ENCODE measurements around the gene DDX39B.

Gene DDX39B

GRCh38 chr6:31574106-31575061 lies 32.6 kb upstream of the DDX39B start:
- Histone ChIP-seq H3K9me3 (ENCODE audit: control insufficient read depth, insufficient read depth, low read length) (no peaks in the 10 kb centered on the region), H3K79me2 (ENCODE audit: control insufficient read depth, low read length) (no peaks in the 10 kb centered on the region), H3K4me3 (ENCODE audit: low read length) (no peak overlapping the region), H3K9me2 (replicated peaks; ENCODE audit: control insufficient read depth, low read length) (no peaks in the 10 kb centered on the region), H3K27me3 (ENCODE audit: control insufficient read depth, low read length) (peaks cover 76% of the 10 kb centered on the region), H4K20me1 (ENCODE audit: control insufficient read depth, insufficient read depth, low read depth, low read length) (no peaks in the 10 kb centered on the region), H3K4me1 (ENCODE audit: control insufficient read depth, low read length) (peaks cover 65% of the 10 kb centered on the region), H3K4me2 (ENCODE audit: low read length) (0 out of 2 replicates have a peak overlapping the region, but pooled peaks have one; percentile 21), H3K36me3 (ENCODE audit: control insufficient read depth, low read length) (no peaks in the 10 kb centered on the region), H3F3A (ENCODE audit: control insufficient read depth, insufficient read depth) (peaks cover 14% of the 10 kb centered on the region), H3K27ac (ENCODE audit: low read depth, low read length) (no peak overlapping the region)
- TF ChIP-seq EZH2phosphoT487 (IDR thresholded peaks at IDR 0.05; ENCODE audit: borderline replicate concordance, low read length) (no peak), CTCF (IDR thresholded peaks at IDR 0.05; ENCODE audit: low read depth, low read length, poor library complexity, severe bottlenecking) (no peak)

- no peak overlapping the region for H3K27ac ChIP-seq (ENCODE audit: low read depth, low read length)
- TF ChIP-seq EZH2phosphoT487 (IDR thresholded peaks at IDR 0.05; ENCODE audit: borderline replicate concordance, low read length) (no peak), CTCF (IDR thresholded peaks at IDR 0.05; ENCODE audit: low read depth, low read length, poor library complexity, severe bottlenecking) (no peak)
- no peak overlapping the region for H3K4me2 ChIP-seq (ENCODE audit: low read length)
- peaks cover 74% of the 10 kb centered on the region for H3K4me1 ChIP-seq (ENCODE audit: control insufficient read depth, low read length)
- no peaks in the 10 kb centered on the region for H3K36me3 ChIP-seq (ENCODE audit: control insufficient read depth, low read length)
- H3K9me2 ChIP-seq (replicated peaks; ENCODE audit: control insufficient read depth, low read length), result no peaks in the 10 kb centered on the region
- no peaks in the 10 kb centered on the region for H3K9me3 ChIP-seq (ENCODE audit: control insufficient read depth, insufficient read depth, low read length)
- H4K20me1 ChIP-seq (ENCODE audit: control insufficient read depth, insufficient read depth, low read depth, low read length), result no peaks in the 10 kb centered on the region
- peaks cover 14% of the 10 kb centered on the region for H3F3A ChIP-seq (ENCODE audit: control insufficient read depth, insufficient read depth)
- H3K4me3 ChIP-seq (ENCODE audit: low read length), result no peak overlapping the region
- no peaks in the 10 kb centered on the region for H3K79me2 ChIP-seq (ENCODE audit: control insufficient read depth, low read length)
- peaks cover 76% of the 10 kb centered on the region for H3K27me3 ChIP-seq (ENCODE audit: control insufficient read depth, low read length)
These were observed 31.7 kb upstream of the DDX39B start for GRCh38 chr6:31573239-31574105.

GRCh38 chr6:31572041-31572911 lies 30.5 kb upstream of the DDX39B start, which contains the start of gene LTA:
TSS of gene LTA (plus strand) at chr6:31572289. CDS start at chr6:31572743, 454 bp downstream.
- Histone ChIP-seq H3K9me3 (ENCODE audit: control insufficient read depth, insufficient read depth, low read length) (no peaks in the 10 kb centered on the region), H3F3A (ENCODE audit: control insufficient read depth, insufficient read depth) (peaks cover 18% of the 10 kb centered on the region)

More at GRCh38 chr6:31572041-31572911, 30.5 kb upstream of the DDX39B start, which contains the start of gene LTA:
- peak within 1 kb of the TSS; percentile 38 for H3K4me3 ChIP-seq (ENCODE audit: low read length)
- H4K20me1 ChIP-seq (ENCODE audit: control insufficient read depth, insufficient read depth, low read depth, low read length), result no peaks in the 10 kb centered on the region
- H3K4me2 ChIP-seq (ENCODE audit: low read length), result peak within 1 kb of the TSS; percentile 58
- no peak for TF ChIP-seq CTCF (IDR thresholded peaks at IDR 0.05; ENCODE audit: low read depth, low read length, poor library complexity, severe bottlenecking)
- no peak for TF ChIP-seq EZH2phosphoT487 (IDR thresholded peaks at IDR 0.05; ENCODE audit: borderline replicate concordance, low read length)
- H3K9me2 ChIP-seq (replicated peaks; ENCODE audit: control insufficient read depth, low read length), result no peaks in the 10 kb centered on the region
- H3K79me2 ChIP-seq (ENCODE audit: control insufficient read depth, low read length), result no peaks in the 10 kb centered on the region
- H3K27me3 ChIP-seq (ENCODE audit: control insufficient read depth, low read length), result peaks cover 83% of the 10 kb centered on the region
- peaks cover 84% of the 10 kb centered on the region for H3K4me1 ChIP-seq (ENCODE audit: control insufficient read depth, low read length)
- no peaks in the 10 kb centered on the region for H3K36me3 ChIP-seq (ENCODE audit: control insufficient read depth, low read length)
- no peak within 1 kb of the TSS for H3K27ac ChIP-seq (ENCODE audit: low read depth, low read length)

All from DOHH2 (cell line).